GM12878 (cell line): ENCODE measurements around the gene TMEM176B. TPM values are rescaled to one million over a fixed set of nuclear protein-coding genes. Genes with fewer than 3 reads are reported as not detected.

Experiments
- ATAC-seq: fragments of 200-7000 bp; cut with Tn5 transposase; 3 replicates; pipeline ENCODE4 v1.9.1; 2020; ENCODE audit warnings: mild to moderate bottlenecking, moderate library complexity
- BruUV-seq: library from RNA; stranded (reverse); fragments of 400-500 nt; replicated peaks from 2 replicates; lab custom pipeline; 2021; lab: Mats Ljungman, UMichigan
- CTCF ChIA-PET: fragments of 300-600 bp; sonication (Branson Sonifier 250); formaldehyde crosslinking; extraction: SDS; loops from one replicate; lab custom pipeline; 2021; ENCODE audit warnings: inconsistent platforms; lab: Yijun Ruan, JAX
- POLR2A ChIA-PET: fragments of 350-600 bp; formaldehyde crosslinking; extraction: SDS; loops from one replicate; lab custom pipeline; 2021; ENCODE audit warnings: inconsistent platforms; lab: Charles Lee
- RAD21 ChIA-PET: fragments of 300-600 bp; sonication (Branson Sonifier 250); formaldehyde crosslinking; loops from one replicate; lab custom pipeline; 2023; ENCODE audit warnings: antibody characterized with exemption; ENCODE audit not compliant: unreplicated experiment; lab: Charles Lee
- SMC1A ChIA-PET: fragments of 300-600 bp; sonication (Branson Sonifier 250); formaldehyde crosslinking; loops from one replicate; lab custom pipeline; 2023; ENCODE audit not compliant: unreplicated experiment, uncharacterized antibody; lab: Charles Lee
- DNase-seq: peaks from one replicate; pipeline ENCODE4 v3.0.0-alpha.2; 2011; ENCODE audit warnings: low read depth, low spot score
- FAIRE-seq: peaks from 3 replicates; lab custom pipeline; 2011; peaks lifted over from hg19 to GRCh38; lab: Jason Lieb, UNC
- H2AFZ ChIP-seq: 2 replicates; pipeline ENCODE4 v1.6.0; 2011; ENCODE audit warnings: low read depth, low read length, control low read depth; ENCODE audit not compliant: control insufficient read depth
- H3K27ac ChIP-seq: 2 replicates; pipeline ENCODE4 v1.5.1; 2011; ENCODE audit warnings: control low read depth; ENCODE audit not compliant: control insufficient read depth, insufficient read depth
- H3K27me3 ChIP-seq, 2 experiments: replicated peaks in 1 of 2; 2 replicates each; pipeline versions ENCODE4 v1.6.0 to v1.6.1; 2011; ENCODE audit warnings: low read length in 1 of 2; ENCODE audit not compliant: control insufficient read depth in 2 of 2, insufficient read depth in 2 of 2
- H3K36me3 ChIP-seq, 2 experiments: 2 replicates each; pipeline ENCODE4 v1.5.1; 2011; ENCODE audit warnings: low read length in 1 of 2; ENCODE audit not compliant: control insufficient read depth in 2 of 2, insufficient read depth in 2 of 2
- H3K4me1 ChIP-seq: 2 replicates; pipeline ENCODE4 v1.6.1; 2011; ENCODE audit warnings: mild to moderate bottlenecking, low read length, moderate library complexity, mixed read lengths; ENCODE audit not compliant: control insufficient read depth, insufficient read depth
- H3K4me2 ChIP-seq: 2 replicates; pipeline ENCODE4 v1.6.0; 2011; ENCODE audit warnings: control low read depth; ENCODE audit not compliant: control insufficient read depth, insufficient read depth
- H3K4me3 ChIP-seq: fragments of 200-600 bp; sonication (generic); 2 replicates; pipeline ENCODE4 v1.5.1; 2016
- H3K79me2 ChIP-seq: 2 replicates; pipeline ENCODE4 v1.6.0; 2011; ENCODE audit warnings: low read length; ENCODE audit not compliant: control insufficient read depth, insufficient read depth
- H3K9ac ChIP-seq: 2 replicates; pipeline ENCODE4 v1.8.0; 2011; ENCODE audit warnings: low read length, control low read depth, mixed read lengths; ENCODE audit not compliant: control insufficient read depth, insufficient read depth
- H3K9me3 ChIP-seq: replicated peaks from 3 replicates; pipeline ENCODE4 v1.5.1; 2011; ENCODE audit warnings: mild to moderate bottlenecking, low read length; ENCODE audit not compliant: control insufficient read depth, insufficient read depth
- H4K20me1 ChIP-seq: 2 replicates; pipeline ENCODE4 v1.6.0; 2011; ENCODE audit not compliant: control insufficient read depth, insufficient read depth
- ETV6 ChIP-seq, 2 experiments: fragments of 450-650 bp in 1 of 2; IDR thresholded peaks in 1 of 2; conservative IDR thresholded peaks in 1 of 2; 2 replicates each; pipeline ENCODE4 v1.6.1; 2014; ENCODE audit warnings: antibody characterized with exemption in 1 of 2, borderline replicate concordance in 1 of 2, low read depth in 1 of 2, mild to moderate bottlenecking in 1 of 2, moderate library complexity in 1 of 2
- GATAD2B ChIP-seq: fragments of 450-650 bp; conservative IDR thresholded peaks from 2 replicates; pipeline ENCODE4 v1.6.1; 2017; ENCODE audit warnings: low read depth, mild to moderate bottlenecking, moderate library complexity
- IRF4 ChIP-seq: IDR thresholded peaks from 2 replicates; pipeline ENCODE4 v1.6.1; 2011; ENCODE audit warnings: low read depth, low read length
- JUNB ChIP-seq: IDR thresholded peaks from 2 replicates; pipeline ENCODE4 v1.6.1; 2016; ENCODE audit warnings: antibody characterized with exemption, mild to moderate bottlenecking
- MEF2B ChIP-seq: fragments of 450-650 bp; IDR thresholded peaks from 2 replicates; pipeline ENCODE4 v1.6.1; 2018; ENCODE audit warnings: mild to moderate bottlenecking, moderate library complexity; ENCODE audit not compliant: partially characterized antibody, poor library complexity, severe bottlenecking
- NFXL1 ChIP-seq: fragments of 450-650 bp; IDR thresholded peaks from 2 replicates; pipeline ENCODE4 v1.6.1; 2017; ENCODE audit warnings: antibody characterized with exemption, mild to moderate bottlenecking, borderline replicate concordance
- NR2F1 ChIP-seq: fragments of 450-650 bp; conservative IDR thresholded peaks from 2 replicates; pipeline ENCODE4 v1.6.1; 2017; ENCODE audit warnings: mild to moderate bottlenecking
- PAX5 ChIP-seq: IDR thresholded peaks from 2 replicates; pipeline ENCODE4 v1.6.1; 2011; ENCODE audit warnings: low read depth, low read length, borderline replicate concordance
- PBX3 ChIP-seq: IDR thresholded peaks from 2 replicates; pipeline ENCODE4 v1.6.1; 2011; ENCODE audit warnings: mild to moderate bottlenecking, low read depth, low read length, moderate library complexity; ENCODE audit not compliant: insufficient replicate concordance
- PML ChIP-seq: IDR thresholded peaks from 2 replicates; pipeline ENCODE4 v1.6.1; 2012; ENCODE audit warnings: low read length, inconsistent platforms
- SMAD1 ChIP-seq: fragments of 450-650 bp; IDR thresholded peaks from 2 replicates; pipeline ENCODE4 v1.6.1; 2018; ENCODE audit warnings: mild to moderate bottlenecking, low read depth; ENCODE audit not compliant: partially characterized antibody
- SMAD5 ChIP-seq: IDR thresholded peaks from 2 replicates; pipeline ENCODE4 v1.6.1; 2016; ENCODE audit warnings: antibody characterized with exemption, low read depth
- SPI1 ChIP-seq: IDR thresholded peaks from 2 replicates; pipeline ENCODE4 v1.6.1; 2011; ENCODE audit warnings: low read depth, mild to moderate bottlenecking, low read length, moderate library complexity, borderline replicate concordance; ENCODE audit not compliant: insufficient read depth
- SREBF1 ChIP-seq: IDR thresholded peaks from 2 replicates; pipeline ENCODE4 v1.6.1; 2012; ENCODE audit warnings: mild to moderate bottlenecking, low read length
- WGBS: methylation state at CpG from one replicate; pipeline ENCODE4 v1.1.6; 2016; ENCODE audit warnings: low lambda C conversion rate; ENCODE audit not compliant: insufficient replicate concordance, insufficient coverage; ENCODE audit errors: missing lambda C conversion rate; 5-methylcytosine and 5-hydroxymethylcytosine counted together
- in situ Hi-C: fragments of 300-500 bp; cut with MboI; formaldehyde crosslinking; loops from 9 replicates; pipeline ENCODE4 v1.14.3; 2018; ENCODE audit warnings: mixed read lengths
- intact Hi-C: fragments of 100-400 bp; cut with micrococcal nuclease; formaldehyde crosslinking; loops from one replicate; pipeline ENCODE4 v1.14.2; 2022; ENCODE audit not compliant: unreplicated experiment
- polyA plus RNA-seq, 11 experiments: library from polyadenylated mRNA; depleted of rRNA in 4 of 11; unstranded in 6 of 11; stranded (reverse) in 5 of 11; fragments of >200 nt; fragmentation: Nextera tagmentation in 4 of 11; fragmentation: Illumina TruSeq in 1 of 11; extraction: Ambion mirVana in 4 of 11; extraction: Trizol in 1 of 11; gene quantifications; 1 replicate in 1 of 11; 2 replicates in 10 of 11; pipeline versions ENCODE4 v1.2.1 to v1.2.3, GENCODE V29; 2011 to 2016; ENCODE audit warnings: inconsistent platforms in 2 of 11, missing spikeins in 2 of 11, low read depth in 1 of 11
- total RNA-seq, 4 experiments: library from RNA; depleted of rRNA in 3 of 4; stranded (reverse); fragments of >200 nt in 3 of 4; fragmentation: Illumina TruSeq in 1 of 4; extraction: Trizol in 1 of 4; gene quantifications; 2 replicates each; pipeline versions ENCODE4 v1.2.1 to v1.2.3, GENCODE V29; 2013 to 2021
- TF ChIP-seq, protein P1 (sequence below): IDR thresholded peaks from 2 replicates; pipeline ENCODE4 v1.6.1; 2012; ENCODE audit warnings: mild to moderate bottlenecking, low read depth, low read length
- TF ChIP-seq, protein P2 (sequence below): IDR thresholded peaks from 2 replicates; pipeline ENCODE4 v1.6.1; 2012; ENCODE audit warnings: low read depth, low read length, improper control_type of control experiment
- TF ChIP-seq, protein P3 (sequence below): fragments of 450-650 bp; formaldehyde crosslinking; IDR thresholded peaks from 2 replicates; pipeline ENCODE4 v1.4.0; 2020; ENCODE audit warnings: mild to moderate bottlenecking, moderate library complexity

The TMEM176B gene
- total and polyA plus RNA-seq, 10 of the 15 experiments (the other 5 are each of a cell fraction or from before 2014, with no cell fraction given) = 0.05 to 0.40 (median 0.20) TPM; not detected in 4

DNA sequence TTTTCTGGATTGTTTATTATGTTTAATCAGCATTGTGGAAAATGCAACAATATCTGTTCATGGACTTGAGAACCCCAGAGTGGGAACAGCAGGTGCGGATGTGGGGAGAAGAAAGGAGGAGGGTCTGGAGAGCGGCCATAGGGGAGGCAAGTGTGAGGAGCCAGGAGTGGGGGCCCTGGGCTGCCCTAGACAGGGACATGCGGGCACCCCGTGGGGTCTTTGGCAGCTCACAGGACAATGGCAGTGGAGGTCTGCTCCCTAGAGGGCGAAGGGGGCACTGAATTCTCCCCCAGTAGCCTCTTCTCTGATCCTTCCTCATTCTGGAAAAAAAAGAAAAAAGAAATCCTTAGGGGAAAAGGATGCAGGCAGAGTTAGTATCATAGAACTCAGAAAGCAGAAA is 8.9 kb downstream of the TMEM176B start:
- H4K20me1 ChIP-seq = no peaks in the 10 kb centered on the region
- no peak overlapping the region for H2AFZ ChIP-seq
- H3K27ac ChIP-seq = no peak overlapping the region
- H3K4me2 ChIP-seq = no peak overlapping the region
- RAD21 ChIA-PET = no interaction called here
- H3K36me3 ChIP-seq = no peaks in the 10 kb centered on the region
- no peak overlapping the region for H3K4me3 ChIP-seq
- POLR2A ChIA-PET = no interaction called here
- ATAC-seq (no peak), DNase-seq (no peak), FAIRE-seq (no peak)
- intact Hi-C loops = no loop called here
- H3K79me2 ChIP-seq = no peaks in the 10 kb centered on the region
- CTCF ChIA-PET = no interaction called here
- 28% methylated on average over 5 of the region's 5 CpGs for WGBS
- SMC1A ChIA-PET = interaction anchor here (4.5 kb wide), 1 partner anchor 11 kb away, joined by 21 read pairs; no protein-coding TSS in a partner anchor
- peaks cover 8% of the 10 kb centered on the region for H3K4me1 ChIP-seq
- H3K27me3 ChIP-seq = peaks cover 3 to 4% of the 10 kb centered on the region in 2 experiments; a peak in 3 of 4 replicates
- BruUV-seq = no TSS peak
- H3K9ac ChIP-seq = no peak overlapping the region
- in situ Hi-C loops = no loop called here
- no peaks in the 10 kb centered on the region for H3K9me3 ChIP-seq
- no peak for TF ChIP-seq GATAD2B
- no peak for TF ChIP-seq SREBF1
- no peak for TF ChIP-seq ETV6 (conservative IDR thresholded peaks at IDR 0.05 in 1 of 2, IDR thresholded peaks at IDR 0.05 in 1 of 2; ENCODE audit: borderline replicate concordance in 1 of 2, low read depth in 1 of 2)
- TF ChIP-seq, protein P1, sequence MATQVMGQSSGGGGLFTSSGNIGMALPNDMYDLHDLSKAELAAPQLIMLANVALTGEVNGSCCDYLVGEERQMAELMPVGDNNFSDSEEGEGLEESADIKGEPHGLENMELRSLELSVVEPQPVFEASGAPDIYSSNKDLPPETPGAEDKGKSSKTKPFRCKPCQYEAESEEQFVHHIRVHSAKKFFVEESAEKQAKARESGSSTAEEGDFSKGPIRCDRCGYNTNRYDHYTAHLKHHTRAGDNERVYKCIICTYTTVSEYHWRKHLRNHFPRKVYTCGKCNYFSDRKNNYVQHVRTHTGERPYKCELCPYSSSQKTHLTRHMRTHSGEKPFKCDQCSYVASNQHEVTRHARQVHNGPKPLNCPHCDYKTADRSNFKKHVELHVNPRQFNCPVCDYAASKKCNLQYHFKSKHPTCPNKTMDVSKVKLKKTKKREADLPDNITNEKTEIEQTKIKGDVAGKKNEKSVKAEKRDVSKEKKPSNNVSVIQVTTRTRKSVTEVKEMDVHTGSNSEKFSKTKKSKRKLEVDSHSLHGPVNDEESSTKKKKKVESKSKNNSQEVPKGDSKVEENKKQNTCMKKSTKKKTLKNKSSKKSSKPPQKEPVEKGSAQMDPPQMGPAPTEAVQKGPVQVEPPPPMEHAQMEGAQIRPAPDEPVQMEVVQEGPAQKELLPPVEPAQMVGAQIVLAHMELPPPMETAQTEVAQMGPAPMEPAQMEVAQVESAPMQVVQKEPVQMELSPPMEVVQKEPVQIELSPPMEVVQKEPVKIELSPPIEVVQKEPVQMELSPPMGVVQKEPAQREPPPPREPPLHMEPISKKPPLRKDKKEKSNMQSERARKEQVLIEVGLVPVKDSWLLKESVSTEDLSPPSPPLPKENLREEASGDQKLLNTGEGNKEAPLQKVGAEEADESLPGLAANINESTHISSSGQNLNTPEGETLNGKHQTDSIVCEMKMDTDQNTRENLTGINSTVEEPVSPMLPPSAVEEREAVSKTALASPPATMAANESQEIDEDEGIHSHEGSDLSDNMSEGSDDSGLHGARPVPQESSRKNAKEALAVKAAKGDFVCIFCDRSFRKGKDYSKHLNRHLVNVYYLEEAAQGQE = no peak
- no peak for TF ChIP-seq PBX3
- TF ChIP-seq, protein P2, sequence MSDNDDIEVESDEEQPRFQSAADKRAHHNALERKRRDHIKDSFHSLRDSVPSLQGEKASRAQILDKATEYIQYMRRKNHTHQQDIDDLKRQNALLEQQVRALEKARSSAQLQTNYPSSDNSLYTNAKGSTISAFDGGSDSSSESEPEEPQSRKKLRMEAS = no peak
- no peak for TF ChIP-seq SMAD5
- TF ChIP-seq NFXL1 = no peak
- TF ChIP-seq IRF4 = no peak
- TF ChIP-seq PAX5 = no peak
- TF ChIP-seq, protein P3, sequence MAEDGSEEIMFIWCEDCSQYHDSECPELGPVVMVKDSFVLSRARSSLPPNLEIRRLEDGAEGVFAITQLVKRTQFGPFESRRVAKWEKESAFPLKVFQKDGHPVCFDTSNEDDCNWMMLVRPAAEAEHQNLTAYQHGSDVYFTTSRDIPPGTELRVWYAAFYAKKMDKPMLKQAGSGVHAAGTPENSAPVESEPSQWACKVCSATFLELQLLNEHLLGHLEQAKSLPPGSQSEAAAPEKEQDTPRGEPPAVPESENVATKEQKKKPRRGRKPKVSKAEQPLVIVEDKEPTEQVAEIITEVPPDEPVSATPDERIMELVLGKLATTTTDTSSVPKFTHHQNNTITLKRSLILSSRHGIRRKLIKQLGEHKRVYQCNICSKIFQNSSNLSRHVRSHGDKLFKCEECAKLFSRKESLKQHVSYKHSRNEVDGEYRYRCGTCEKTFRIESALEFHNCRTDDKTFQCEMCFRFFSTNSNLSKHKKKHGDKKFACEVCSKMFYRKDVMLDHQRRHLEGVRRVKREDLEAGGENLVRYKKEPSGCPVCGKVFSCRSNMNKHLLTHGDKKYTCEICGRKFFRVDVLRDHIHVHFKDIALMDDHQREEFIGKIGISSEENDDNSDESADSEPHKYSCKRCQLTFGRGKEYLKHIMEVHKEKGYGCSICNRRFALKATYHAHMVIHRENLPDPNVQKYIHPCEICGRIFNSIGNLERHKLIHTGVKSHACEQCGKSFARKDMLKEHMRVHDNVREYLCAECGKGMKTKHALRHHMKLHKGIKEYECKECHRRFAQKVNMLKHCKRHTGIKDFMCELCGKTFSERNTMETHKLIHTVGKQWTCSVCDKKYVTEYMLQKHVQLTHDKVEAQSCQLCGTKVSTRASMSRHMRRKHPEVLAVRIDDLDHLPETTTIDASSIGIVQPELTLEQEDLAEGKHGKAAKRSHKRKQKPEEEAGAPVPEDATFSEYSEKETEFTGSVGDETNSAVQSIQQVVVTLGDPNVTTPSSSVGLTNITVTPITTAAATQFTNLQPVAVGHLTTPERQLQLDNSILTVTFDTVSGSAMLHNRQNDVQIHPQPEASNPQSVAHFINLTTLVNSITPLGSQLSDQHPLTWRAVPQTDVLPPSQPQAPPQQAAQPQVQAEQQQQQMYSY (CRISPR knock-in tag) = no peak
- no peak for TF ChIP-seq NR2F1
- TF ChIP-seq JUNB = no peak
- TF ChIP-seq PML = no peak
- no peak for TF ChIP-seq SPI1
- no peak for TF ChIP-seq MEF2B
- TF ChIP-seq SMAD1 = no peak
